Epithelial cell of proximal tubule (primary cell): ENCODE data around the gene CNIH2. TPM values are rescaled to one million over a fixed set of nuclear protein-coding genes. Genes with fewer than 3 reads are reported as not detected.
A peak's percentile ranks its signal among the peaks of the same experiment; 100 is the strongest.

Experiments
- DNase-seq: peaks from one replicate; pipeline ENCODE4 v3.0.0-alpha.2; 2011; ENCODE audit warnings: low read depth
- H3K4me3 ChIP-seq: 2 replicates; pipeline ENCODE4 v1.5.1; 2011; ENCODE audit warnings: low read depth, mild to moderate bottlenecking, low read length
- CTCF ChIP-seq: conservative IDR thresholded peaks from 2 replicates; pipeline ENCODE4 v1.5.1; 2012; ENCODE audit warnings: low read depth, mild to moderate bottlenecking, low read length
- total RNA-seq: library from RNA; depleted of rRNA; stranded (reverse); fragments of >200 nt; gene quantifications from 2 replicates; pipeline ENCODE4 v1.2.3, GENCODE V29; 2015

The CNIH2 gene
- total RNA-seq, 1 donor from 2014 or later, result 0.58 TPM

GRCh38 chr11:66328031-66328301, 50.0 kb downstream of the CNIH2 start:
- no peak for DNase-seq
- H3K4me3 ChIP-seq, result no peak overlapping the region
- no peak for TF ChIP-seq CTCF

GRCh38 chr11:66328302-66329144, 50.5 kb downstream of the CNIH2 start:
- peak; percentile 92 for TF ChIP-seq CTCF
- no peak for DNase-seq

GRCh38 chr11:66329165-66329673, 51.2 kb downstream of the CNIH2 start:
- TF ChIP-seq CTCF, result no peak
- DNase-seq, result no peak

More at GRCh38 chr11:66328302-66329144, 50.5 kb downstream of the CNIH2 start:
- H3K4me3 ChIP-seq, result no peak overlapping the region

GRCh38 chr11:66330931-66331330, 53.0 kb downstream of the CNIH2 start:
- no peak for TF ChIP-seq CTCF
- no peak for DNase-seq
- H3K4me3 ChIP-seq, result no peak overlapping the region

More at GRCh38 chr11:66329165-66329673, 51.2 kb downstream of the CNIH2 start:
- no peak overlapping the region for H3K4me3 ChIP-seq

GRCh38 chr11:66331542-66332370, 53.8 kb downstream of the CNIH2 start:
- no peak for DNase-seq
- no peak for TF ChIP-seq CTCF
- H3K4me3 ChIP-seq, result no peak overlapping the region

- H3K4me3 ChIP-seq, result no peak overlapping the region
- TF ChIP-seq CTCF, result no peak
These were observed 54.6 kb downstream of the CNIH2 start for GRCh38 chr11:66332371-66333219.

More at GRCh38 chr11:66332371-66333219, 54.6 kb downstream of the CNIH2 start:
- DNase-seq, result no peak
